Measurements from ENCODE around the gene APOL4. TPM values are rescaled to one million over a fixed set of nuclear protein-coding genes. Genes with fewer than 3 reads are reported as not detected.
"Not testable (repeated sequence)": the region's sequence is repeated elsewhere in the genome, so short reads cannot be mapped to it uniquely, and the experiment has no call there.

The APOL4 gene
- total RNA-seq, 1 experiment from 2014 or later = not detected

- Histone ChIP-seq H3K9me3 (no peaks in the 10 kb centered on the region), H3K36me3 (no peaks in the 10 kb centered on the region), H3K27me3 (no peaks in the 10 kb centered on the region), H3K4me3 (peak overlapping the region; percentile 16)
- peak; percentile 62 for DNase-seq
These were observed 18.9 kb upstream of the APOL4 start for GRCh38 chr22:36220451-36220921.

GRCh38 chr22:36218648-36219193 is 17.1 kb upstream of the APOL4 start:
- Histone ChIP-seq H3K9me3 (no peaks in the 10 kb centered on the region), H3K27me3 (no peaks in the 10 kb centered on the region), H3K36me3 (no peaks in the 10 kb centered on the region), H3K4me3 (no peak overlapping the region)
- DNase-seq = no peak

GRCh38 chr22:36215981-36216380 is 14.4 kb upstream of the APOL4 start:
- no peaks in the 10 kb centered on the region for H3K36me3 ChIP-seq
- no peak overlapping the region for H3K4me3 ChIP-seq
- no peak for DNase-seq
- H3K9me3 ChIP-seq = no peaks in the 10 kb centered on the region
- H3K27me3 ChIP-seq = no peaks in the 10 kb centered on the region

GRCh38 chr22:36213586-36213985 is 12.0 kb upstream of the APOL4 start:
- H3K4me3 ChIP-seq = no peak overlapping the region
- no peaks in the 10 kb centered on the region for H3K36me3 ChIP-seq
- DNase-seq = no peak
- H3K9me3 ChIP-seq = no peaks in the 10 kb centered on the region
- H3K27me3 ChIP-seq = no peaks in the 10 kb centered on the region

- Histone ChIP-seq H3K27me3 (no peaks in the 10 kb centered on the region), H3K4me3 (no peak overlapping the region), H3K36me3 (no peaks in the 10 kb centered on the region), H3K9me3 (no peaks in the 10 kb centered on the region)
- no peak for DNase-seq
These were observed 11.3 kb upstream of the APOL4 start for GRCh38 chr22:36212901-36213300.

- DNase-seq = peak; percentile 39
- no peaks in the 10 kb centered on the region for H3K9me3 ChIP-seq
- H3K36me3 ChIP-seq = no peaks in the 10 kb centered on the region
- no peak overlapping the region for H3K4me3 ChIP-seq
- no peaks in the 10 kb centered on the region for H3K27me3 ChIP-seq
These were observed 9.7 kb upstream of the APOL4 start for GRCh38 chr22:36211237-36211861.

DNA sequence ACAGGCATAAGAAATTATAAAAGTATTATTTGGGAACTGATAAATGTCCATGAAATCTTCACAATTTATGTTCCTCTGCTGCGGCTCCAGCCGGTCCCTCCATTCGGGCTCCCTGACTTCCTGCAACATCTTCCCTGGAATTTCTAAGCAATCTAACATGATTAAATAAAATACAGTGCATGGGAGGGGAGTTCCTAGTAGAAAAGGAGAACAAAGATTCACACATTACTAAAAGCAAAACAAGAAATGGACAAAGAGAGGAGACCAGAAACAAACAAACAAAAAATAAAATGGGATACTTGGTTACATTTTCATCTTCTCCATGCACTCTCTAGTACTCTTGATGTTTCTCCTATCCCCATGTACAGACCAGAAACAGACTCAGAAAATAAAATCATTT is 8.6 kb upstream of the APOL4 start:
- Histone ChIP-seq H3K27me3 (no peaks in the 10 kb centered on the region), H3K4me3 (no peak overlapping the region), H3K36me3 (no peaks in the 10 kb centered on the region), H3K9me3 (no peaks in the 10 kb centered on the region)
- no peak for DNase-seq

DNA sequence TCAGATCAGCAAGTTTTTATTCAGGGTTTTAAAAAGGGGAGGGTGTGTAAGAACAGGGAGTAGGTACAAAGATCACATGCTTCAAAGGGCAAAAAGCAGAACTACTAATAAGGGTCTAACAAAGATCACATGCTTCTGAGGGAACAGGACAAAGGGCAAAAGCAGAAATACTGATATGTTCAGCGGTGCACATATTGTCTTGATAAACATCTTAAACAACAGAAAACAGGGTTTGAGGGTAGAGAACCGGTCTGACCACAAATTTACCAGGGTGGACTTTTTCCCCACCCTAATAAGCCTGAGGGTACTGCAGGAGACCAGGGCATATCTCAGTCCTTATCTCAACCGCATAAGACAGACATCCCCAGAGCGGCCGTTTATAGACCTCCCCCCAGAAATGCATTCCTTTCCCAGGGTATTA is 7.9 kb upstream of the APOL4 start:
- H3K27me3 ChIP-seq, H3K4me3 ChIP-seq, H3K9me3 ChIP-seq, DNase-seq, H3K36me3 ChIP-seq: not testable (repeated sequence)

DNA sequence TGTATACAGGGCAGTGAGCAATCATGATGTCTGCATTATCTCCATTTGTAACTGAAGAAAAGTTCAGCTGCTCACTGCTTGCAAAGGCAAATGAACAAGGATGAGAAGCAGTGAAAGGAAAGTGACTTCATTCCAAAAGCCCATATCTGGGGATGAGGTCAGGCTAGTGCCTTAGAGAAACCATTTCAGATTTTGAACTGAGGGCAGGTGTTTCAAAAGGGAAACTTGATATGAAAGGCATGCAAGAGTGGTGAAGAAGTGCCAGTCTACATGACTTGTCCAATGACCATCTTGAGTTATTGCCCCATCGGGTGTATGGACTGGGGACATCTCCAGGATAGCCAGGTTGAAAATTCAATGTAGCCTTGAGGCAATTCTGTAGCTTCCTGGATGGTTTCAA is 7.3 kb upstream of the APOL4 start:
- Histone ChIP-seq H3K36me3 (no peaks in the 10 kb centered on the region), H3K9me3 (no peaks in the 10 kb centered on the region), H3K27me3 (no peaks in the 10 kb centered on the region), H3K4me3 (no peak overlapping the region)
- DNase-seq = no peak

DNA sequence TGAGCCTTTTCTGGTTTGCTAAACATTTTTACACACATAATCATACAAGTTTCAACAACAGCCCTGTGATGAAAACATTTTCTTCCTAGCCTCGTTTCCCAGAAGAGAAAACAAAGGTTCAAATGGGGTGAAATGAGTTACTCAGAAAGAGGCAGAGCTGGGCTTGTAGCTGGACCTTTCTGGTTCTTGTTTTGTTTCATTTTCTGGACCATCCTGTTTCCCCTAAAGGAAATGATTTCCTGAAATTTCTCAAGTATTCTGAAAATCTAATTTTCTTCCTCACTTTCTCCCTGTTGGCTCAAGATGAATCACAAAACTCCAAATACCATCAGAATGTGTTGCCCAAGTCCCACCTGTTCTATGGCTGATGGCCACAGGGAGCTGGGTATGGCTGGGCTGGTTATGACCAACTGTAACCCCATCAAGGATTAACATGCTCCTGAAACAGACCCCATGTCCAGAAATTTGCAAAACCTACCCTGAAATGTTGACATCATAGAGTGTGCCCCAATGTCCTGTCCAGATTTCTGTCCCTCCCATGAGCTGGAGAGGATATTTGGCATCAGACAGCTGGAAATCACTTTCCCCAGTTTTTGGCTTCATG is 6.7 kb upstream of the APOL4 start:
- Histone ChIP-seq H3K4me3 (no peak overlapping the region), H3K27me3 (no peaks in the 10 kb centered on the region), H3K36me3 (no peaks in the 10 kb centered on the region), H3K9me3 (no peaks in the 10 kb centered on the region)
- no peak for DNase-seq

GRCh38 chr22:36206255-36206654 is 4.6 kb upstream of the APOL4 start:
- H3K27me3 ChIP-seq = no peaks in the 10 kb centered on the region
- no peaks in the 10 kb centered on the region for H3K9me3 ChIP-seq
- no peak overlapping the region for H3K4me3 ChIP-seq
- no peak for DNase-seq
- no peaks in the 10 kb centered on the region for H3K36me3 ChIP-seq

DNA sequence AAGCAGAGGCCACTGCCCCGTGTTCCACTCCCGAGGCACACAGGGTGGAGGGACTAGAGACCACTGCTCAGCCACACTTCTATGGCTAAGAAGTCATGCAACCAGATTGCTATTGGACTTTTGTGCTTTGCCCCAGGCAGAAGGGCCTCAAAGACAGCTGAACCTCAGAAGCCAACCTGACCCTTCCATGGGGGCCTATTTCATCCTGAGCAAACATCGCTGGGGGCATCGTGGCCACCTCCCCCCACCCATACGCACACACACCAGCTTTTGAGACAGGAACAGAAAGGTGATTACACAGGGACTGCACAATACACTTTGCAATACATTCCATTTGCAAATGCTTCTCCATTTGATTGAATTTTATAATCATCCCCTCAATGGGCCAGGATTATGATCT is 4.0 kb upstream of the APOL4 start:
- not testable (repeated sequence) for H3K27me3 ChIP-seq, H3K4me3 ChIP-seq, DNase-seq, H3K36me3 ChIP-seq, H3K9me3 ChIP-seq

GRCh38 chr22:36204632-36205015 is 3.0 kb upstream of the APOL4 start:
- Histone ChIP-seq H3K27me3 (no peaks in the 10 kb centered on the region), H3K4me3 (no peak overlapping the region), H3K36me3 (no peaks in the 10 kb centered on the region), H3K9me3 (no peaks in the 10 kb centered on the region)
- no peak for DNase-seq

DNA sequence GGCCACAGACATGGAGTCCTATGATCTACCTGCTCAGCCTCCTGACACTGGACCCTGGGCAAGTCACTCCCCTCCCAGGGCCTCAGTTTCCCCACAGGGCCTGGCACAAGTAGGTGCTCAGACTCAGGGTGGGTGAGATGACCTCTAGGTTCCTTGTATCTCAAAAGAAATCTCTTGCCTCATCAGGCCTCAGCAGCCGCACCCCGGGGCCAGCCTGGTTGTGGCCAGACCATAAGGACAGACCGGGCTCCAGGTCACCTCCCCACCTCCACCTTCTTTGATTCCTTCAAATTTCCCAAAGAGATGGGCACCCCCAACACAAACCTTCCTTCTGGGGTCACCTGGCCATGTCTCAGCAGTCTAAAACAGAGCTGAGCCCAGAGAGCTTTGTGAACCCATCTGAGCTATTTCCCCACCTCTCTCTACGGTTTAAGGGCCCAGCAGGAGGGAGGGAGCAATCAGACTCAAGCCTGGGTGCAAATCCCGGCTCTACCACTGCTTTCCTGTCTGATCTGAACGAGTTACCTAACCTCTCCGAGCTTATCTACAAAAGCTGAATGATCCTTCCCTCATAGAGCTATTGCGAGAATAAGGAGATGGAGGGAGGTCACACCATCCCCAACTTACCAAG is 2.5 kb upstream of the APOL4 start:
- H3K36me3 ChIP-seq = no peaks in the 10 kb centered on the region
- no peaks in the 10 kb centered on the region for H3K9me3 ChIP-seq
- no peak for DNase-seq
- H3K27me3 ChIP-seq = no peaks in the 10 kb centered on the region
- H3K4me3 ChIP-seq = no peak overlapping the region

DNA sequence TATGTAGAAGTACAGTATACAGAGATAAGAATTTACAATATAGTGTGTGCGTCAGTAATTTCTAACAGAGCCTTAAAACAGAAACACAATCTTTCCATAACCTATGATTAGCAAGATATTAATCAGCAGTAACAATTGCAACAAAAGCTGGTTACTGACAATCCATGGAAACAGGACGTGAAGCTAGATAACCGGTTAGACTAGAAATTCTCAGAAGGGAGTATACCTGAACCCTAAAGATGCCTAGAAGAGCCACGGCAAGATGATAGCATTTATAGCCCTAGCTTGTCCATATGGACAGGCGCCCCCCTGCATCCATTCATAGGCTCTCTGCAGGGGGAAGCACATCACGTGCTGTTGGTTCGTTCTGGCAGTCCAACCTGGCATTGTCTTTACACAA is 1.8 kb upstream of the APOL4 start:
- H3K27me3 ChIP-seq, H3K36me3 ChIP-seq, DNase-seq, H3K4me3 ChIP-seq, H3K9me3 ChIP-seq: not testable (repeated sequence)

- DNase-seq, H3K27me3 ChIP-seq, H3K9me3 ChIP-seq, H3K36me3 ChIP-seq, H3K4me3 ChIP-seq: not testable (repeated sequence)
These were observed 1.3 kb upstream of the APOL4 start for GRCh38 chr22:36202906-36203305.

DNA sequence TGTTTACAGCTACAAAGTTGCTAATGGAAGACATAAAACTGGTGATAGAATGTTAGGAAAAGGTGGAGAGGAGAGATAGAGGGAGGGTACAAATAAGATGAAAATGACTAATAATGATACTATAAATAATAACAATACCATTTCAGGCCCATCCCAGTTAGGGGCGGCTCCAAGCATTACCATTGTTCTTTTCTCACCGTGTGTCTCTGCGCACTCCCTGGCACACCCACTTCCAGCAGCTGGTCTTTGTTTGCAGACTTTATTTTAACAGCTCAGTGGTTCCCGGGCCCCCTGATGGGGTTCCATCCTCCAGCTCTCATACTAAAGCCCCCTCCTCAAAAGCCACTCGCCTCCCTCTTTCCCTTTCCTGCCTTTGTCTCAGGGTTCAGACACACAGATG is 584 bp downstream of the APOL4 start:
- not testable (repeated sequence) for H3K4me3 ChIP-seq

More for the DNA sequence above, 584 bp downstream of the APOL4 start:
- not testable (repeated sequence) for H3K36me3 ChIP-seq, H3K9me3 ChIP-seq, H3K27me3 ChIP-seq, DNase-seq
